ENCODE results near the gene CEMIP. TPM values are rescaled to one million over a fixed set of nuclear protein-coding genes. Genes with fewer than 3 reads are reported as not detected.

Gene CEMIP
- total RNA-seq, 1 experiment from 2014 or later, result 3.5 TPM

GRCh38 chr15:80798911-80799310 lies 19.7 kb downstream of the CEMIP start:
- BruUV-seq (replicated peaks), result no TSS peak
- no peak for DNase-seq (ENCODE audit: low read depth, low spot score)
- no peaks in the 10 kb centered on the region for H3K4me1 ChIP-seq (ENCODE audit: control insufficient read depth in 1 of 2, insufficient read depth in 2 of 2, low read length in 2 of 2)
- POLR2A ChIA-PET, result no interaction called here
- no peak overlapping the region for H2AFZ ChIP-seq (ENCODE audit: low read depth, low read length, poor library complexity, severe bottlenecking)
- no peaks in the 10 kb centered on the region for H4K20me1 ChIP-seq (ENCODE audit: insufficient read depth)
- CTCF ChIA-PET, result interaction anchor here (1.0 kb wide), 1 partner anchor 467 kb away, joined by 3 read pairs; no protein-coding TSS in a partner anchor
- no peaks in the 10 kb centered on the region for H3K9me2 ChIP-seq (ENCODE audit: insufficient read depth)
- no peak for ATAC-seq
- no peak overlapping the region for H3K9ac ChIP-seq (ENCODE audit: low read length)
- no peak for TF ChIP-seq CBX3 (IDR thresholded peaks at IDR 0.05; ENCODE audit: low read depth)
- TF ChIP-seq FOSL1 (IDR thresholded peaks at IDR 0.05; ENCODE audit: low read depth), result no peak
- no peak for TF ChIP-seq EGR1 (IDR thresholded peaks at IDR 0.05; ENCODE audit: low read depth)
- no peak for TF ChIP-seq YY1 (IDR thresholded peaks at IDR 0.05; ENCODE audit: extremely low read depth, insufficient replicate concordance, low read depth, low read length)
- no peak for TF ChIP-seq POLR2A (IDR thresholded peaks at IDR 0.05; ENCODE audit: borderline replicate concordance, extremely low read depth, insufficient read depth, insufficient read length)
- TF ChIP-seq ZFX (IDR thresholded peaks at IDR 0.05), result no peak
- no peak for TF ChIP-seq EZH2 (IDR thresholded peaks at IDR 0.05)
- no peak for TF ChIP-seq CEBPB (IDR thresholded peaks at IDR 0.05; ENCODE audit: low read depth)
- TF ChIP-seq SRF (IDR thresholded peaks at IDR 0.05; ENCODE audit: low read depth), result no peak
- no peak for TF ChIP-seq MAX (IDR thresholded peaks at IDR 0.05)
- no peak for TF ChIP-seq TCF7L2 (IDR thresholded peaks at IDR 0.05; ENCODE audit: borderline replicate concordance, extremely low read depth, insufficient read depth, insufficient read length)
- no peak for TF ChIP-seq ATF3 (IDR thresholded peaks at IDR 0.05)
- intact Hi-C loops (cut with micrococcal nuclease), result no loop called here
- no peak overlapping the region for H3K4me2 ChIP-seq (ENCODE audit: low read length)
- H3K79me2 ChIP-seq (ENCODE audit: insufficient read depth, low read length), result no peaks in the 10 kb centered on the region
- no peaks in the 10 kb centered on the region for H3K27me3 ChIP-seq (ENCODE audit: insufficient read depth, low read length)
- H3K4me3 ChIP-seq (replicated peaks in 1 of 2; ENCODE audit: low read depth in 1 of 2, low read length in 2 of 2), result no peak overlapping the region
- no peaks in the 10 kb centered on the region; a peak in 1 of 4 replicates for H3K36me3 ChIP-seq (ENCODE audit: control insufficient read depth in 1 of 2, insufficient read depth in 2 of 2, low read length in 2 of 2)
- RAD21 ChIA-PET (ENCODE audit: low non-redundant PET in 1 of 2, low total read pairs in 2 of 2, uncharacterized antibody in 2 of 2, unreplicated experiment in 2 of 2), result interaction anchor here in 1 of 2 experiments (0.7 kb wide), 1 partner anchor 13 kb away, joined by 3 read pairs; no protein-coding TSS in a partner anchor
- no peak overlapping the region for H3K27ac ChIP-seq (ENCODE audit: low read depth, low read length)
- H3K9me3 ChIP-seq (ENCODE audit: control insufficient read depth in 1 of 2, insufficient read depth in 1 of 2, low read depth in 1 of 2, low read length in 2 of 2), result no peaks in the 10 kb centered on the region

- no peaks in the 10 kb centered on the region for H3K79me2 ChIP-seq (ENCODE audit: insufficient read depth, low read length)
- intact Hi-C loops (cut with micrococcal nuclease), result no loop called here
- no peaks in the 10 kb centered on the region for H3K4me1 ChIP-seq (ENCODE audit: control insufficient read depth in 1 of 2, insufficient read depth in 2 of 2, low read length in 2 of 2)
- no peaks in the 10 kb centered on the region for H3K27me3 ChIP-seq (ENCODE audit: insufficient read depth, low read length)
- H3K9me2 ChIP-seq (ENCODE audit: insufficient read depth), result no peaks in the 10 kb centered on the region
- ATAC-seq, result no peak; the same call in 1 of the 2 replicates
- H3K9ac ChIP-seq (ENCODE audit: low read length), result no peak overlapping the region
- ChIA-PET POLR2A (no interaction called here), CTCF (no interaction called here), RAD21 (ENCODE audit: low non-redundant PET in 1 of 2, low total read pairs in 2 of 2, uncharacterized antibody in 2 of 2, unreplicated experiment in 2 of 2) (no interaction called here)
- H2AFZ ChIP-seq (ENCODE audit: low read depth, low read length, poor library complexity, severe bottlenecking), result no peak overlapping the region
- no peaks in the 10 kb centered on the region for H4K20me1 ChIP-seq (ENCODE audit: insufficient read depth)
- no peaks in the 10 kb centered on the region; a peak in 1 of 4 replicates for H3K36me3 ChIP-seq (ENCODE audit: control insufficient read depth in 1 of 2, insufficient read depth in 2 of 2, low read length in 2 of 2)
- no TSS peak for BruUV-seq (replicated peaks)
- no peak for DNase-seq (ENCODE audit: low read depth, low spot score)
- no peak for TF ChIP-seq YY1 (IDR thresholded peaks at IDR 0.05; ENCODE audit: extremely low read depth, insufficient replicate concordance, low read depth, low read length)
- TF ChIP-seq SIN3A (IDR thresholded peaks at IDR 0.05; ENCODE audit: low read depth), result no peak
- no peak for TF ChIP-seq ELF1 (IDR thresholded peaks at IDR 0.05; ENCODE audit: borderline replicate concordance, low read depth)
- TF ChIP-seq ZNF274 (IDR thresholded peaks at IDR 0.05; ENCODE audit: low read depth, low read length), result no peak
- TF ChIP-seq FOSL1 (IDR thresholded peaks at IDR 0.05; ENCODE audit: low read depth), result no peak
- no peak for TF ChIP-seq SRF (IDR thresholded peaks at IDR 0.05; ENCODE audit: low read depth)
- TF ChIP-seq SP1 (IDR thresholded peaks at IDR 0.05; ENCODE audit: low read depth), result no peak
- H3K9me3 ChIP-seq (ENCODE audit: control insufficient read depth in 1 of 2, insufficient read depth in 1 of 2, low read depth in 1 of 2, low read length in 2 of 2), result no peaks in the 10 kb centered on the region
- no peak overlapping the region for H3K4me2 ChIP-seq (ENCODE audit: low read length)
- H3K27ac ChIP-seq (ENCODE audit: low read depth, low read length), result no peak overlapping the region
- no peak overlapping the region for H3K4me3 ChIP-seq (replicated peaks in 1 of 2; ENCODE audit: low read depth in 1 of 2, low read length in 2 of 2)
Measured at GRCh38 chr15:80800067-80800466, 20.9 kb downstream of the CEMIP start.

Measured in HCT116 (cell line).